ENCODE measurements around the gene SNTG2.

Gene SNTG2

GRCh38 chr2:1222056-1222455 lies 271.4 kb downstream of the SNTG2 start:
- TF ChIP-seq REST (IDR thresholded peaks at IDR 0.05; ENCODE audit: insufficient read depth in 1 of 2, low read depth in 2 of 2, low read length in 2 of 2) = no peak
- no peak for TF ChIP-seq FOXP2 (optimal IDR thresholded peaks at IDR 0.05; ENCODE audit: borderline replicate concordance, extremely low read depth, extremely low read length, insufficient read depth)
- no peak for TF ChIP-seq POLR2AphosphoS5 (IDR thresholded peaks at IDR 0.05; ENCODE audit: low read depth, low read length)
- TF ChIP-seq TAF1 (IDR thresholded peaks at IDR 0.05; ENCODE audit: borderline replicate concordance, insufficient read depth, low read length) = no peak
- no peak for TF ChIP-seq SIN3A (IDR thresholded peaks at IDR 0.05; ENCODE audit: borderline replicate concordance, insufficient read depth, low read length)

- TF ChIP-seq SIN3A (IDR thresholded peaks at IDR 0.05; ENCODE audit: borderline replicate concordance, insufficient read depth, low read length) (no peak), FOXP2 (optimal IDR thresholded peaks at IDR 0.05; ENCODE audit: borderline replicate concordance, extremely low read depth, extremely low read length, insufficient read depth) (no peak), REST (IDR thresholded peaks at IDR 0.05; ENCODE audit: insufficient read depth in 1 of 2, low read depth in 2 of 2, low read length in 2 of 2) (no peak)
Observed at GRCh38 chr2:1223791-1224190, 273.1 kb downstream of the SNTG2 start.

GRCh38 chr2:1224901-1225300 lies 274.3 kb downstream of the SNTG2 start:
- no peak for TF ChIP-seq TAF1 (IDR thresholded peaks at IDR 0.05; ENCODE audit: borderline replicate concordance, insufficient read depth, low read length)
- no peak for TF ChIP-seq FOXP2 (optimal IDR thresholded peaks at IDR 0.05; ENCODE audit: borderline replicate concordance, extremely low read depth, extremely low read length, insufficient read depth)
- no peak for TF ChIP-seq REST (IDR thresholded peaks at IDR 0.05; ENCODE audit: insufficient read depth in 1 of 2, low read depth in 2 of 2, low read length in 2 of 2)
- no peak for TF ChIP-seq POLR2AphosphoS5 (IDR thresholded peaks at IDR 0.05; ENCODE audit: low read depth, low read length)
- no peak for TF ChIP-seq SIN3A (IDR thresholded peaks at IDR 0.05; ENCODE audit: borderline replicate concordance, insufficient read depth, low read length)

GRCh38 chr2:1226766-1227165 lies 276.1 kb downstream of the SNTG2 start:
- no peak for TF ChIP-seq FOXP2 (optimal IDR thresholded peaks at IDR 0.05; ENCODE audit: borderline replicate concordance, extremely low read depth, extremely low read length, insufficient read depth)
- no peak for TF ChIP-seq SIN3A (IDR thresholded peaks at IDR 0.05; ENCODE audit: borderline replicate concordance, insufficient read depth, low read length)
- TF ChIP-seq REST (IDR thresholded peaks at IDR 0.05; ENCODE audit: insufficient read depth in 1 of 2, low read depth in 2 of 2, low read length in 2 of 2) = no peak
- TF ChIP-seq POLR2AphosphoS5 (IDR thresholded peaks at IDR 0.05; ENCODE audit: low read depth, low read length) = no peak
- TF ChIP-seq TAF1 (IDR thresholded peaks at IDR 0.05; ENCODE audit: borderline replicate concordance, insufficient read depth, low read length) = no peak

- no peak for TF ChIP-seq POLR2AphosphoS5 (IDR thresholded peaks at IDR 0.05; ENCODE audit: low read depth, low read length)
- TF ChIP-seq REST (IDR thresholded peaks at IDR 0.05; ENCODE audit: insufficient read depth in 1 of 2, low read depth in 2 of 2, low read length in 2 of 2) = no peak
- TF ChIP-seq FOXP2 (optimal IDR thresholded peaks at IDR 0.05; ENCODE audit: borderline replicate concordance, extremely low read depth, extremely low read length, insufficient read depth) = no peak
- no peak for TF ChIP-seq TAF1 (IDR thresholded peaks at IDR 0.05; ENCODE audit: borderline replicate concordance, insufficient read depth, low read length)
- no peak for TF ChIP-seq SIN3A (IDR thresholded peaks at IDR 0.05; ENCODE audit: borderline replicate concordance, insufficient read depth, low read length)
Observed at GRCh38 chr2:1227274-1227900, 276.7 kb downstream of the SNTG2 start.
